ENCODE results near the gene ABHD4. TPM values are rescaled to one million over a fixed set of nuclear protein-coding genes. Genes with fewer than 3 reads are reported as not detected.

Gene ABHD4
- total RNA-seq, 2 donors from 2014 or later: 20.9 to 25.4 TPM

GRCh38 chr14:22648506-22648905 is 50.4 kb downstream of the ABHD4 start:
- H3K27ac ChIP-seq: no peak overlapping the region
- no peaks in the 10 kb centered on the region for H3K4me1 ChIP-seq
- H3K36me3 ChIP-seq: no peaks in the 10 kb centered on the region
- no peak for TF ChIP-seq CTCF (IDR thresholded peaks at IDR 0.05)
- no peak for DNase-seq (ENCODE audit: low spot score)
- H3K27me3 ChIP-seq: no peaks in the 10 kb centered on the region
- no peak overlapping the region for H3K4me3 ChIP-seq
- H3K9me3 ChIP-seq: no peaks in the 10 kb centered on the region

GRCh38 chr14:22650046-22650739 is 52.1 kb downstream of the ABHD4 start:
- no peak overlapping the region for H3K4me3 ChIP-seq
- no peak for TF ChIP-seq CTCF (IDR thresholded peaks at IDR 0.05)

GRCh38 chr14:22650960-22651521 is 52.9 kb downstream of the ABHD4 start:
- Histone ChIP-seq H3K27ac (no peak overlapping the region), H3K4me3 (no peak overlapping the region), H3K36me3 (no peaks in the 10 kb centered on the region)

More at GRCh38 chr14:22650046-22650739, 52.1 kb downstream of the ABHD4 start:
- Histone ChIP-seq H3K27me3 (no peaks in the 10 kb centered on the region), H3K27ac (no peak overlapping the region), H3K4me1 (no peaks in the 10 kb centered on the region), H3K9me3 (no peaks in the 10 kb centered on the region), H3K36me3 (no peaks in the 10 kb centered on the region)
- DNase-seq (ENCODE audit: low spot score): no peak

GRCh38 chr14:22651586-22651985 is 53.5 kb downstream of the ABHD4 start:
- Histone ChIP-seq H3K27ac (no peak overlapping the region), H3K4me3 (no peak overlapping the region), H3K4me1 (no peaks in the 10 kb centered on the region), H3K9me3 (no peaks in the 10 kb centered on the region), H3K36me3 (no peaks in the 10 kb centered on the region), H3K27me3 (no peaks in the 10 kb centered on the region)
- no peak for TF ChIP-seq CTCF (IDR thresholded peaks at IDR 0.05)
- no peak for DNase-seq (ENCODE audit: low spot score)

More at GRCh38 chr14:22650960-22651521, 52.9 kb downstream of the ABHD4 start:
- H3K4me1 ChIP-seq: no peaks in the 10 kb centered on the region
- no peak for TF ChIP-seq CTCF (IDR thresholded peaks at IDR 0.05)
- H3K27me3 ChIP-seq: no peaks in the 10 kb centered on the region
- no peak for DNase-seq (ENCODE audit: low spot score)
- no peaks in the 10 kb centered on the region for H3K9me3 ChIP-seq

- DNase-seq (ENCODE audit: low spot score): no peak
- H3K27me3 ChIP-seq: no peaks in the 10 kb centered on the region
- H3K27ac ChIP-seq: no peak overlapping the region
- no peak overlapping the region for H3K4me3 ChIP-seq
- H3K4me1 ChIP-seq: no peaks in the 10 kb centered on the region
- peak; percentile 53 to 80 for TF ChIP-seq CTCF (IDR thresholded peaks at IDR 0.05)
- H3K36me3 ChIP-seq: no peaks in the 10 kb centered on the region
- H3K9me3 ChIP-seq: no peaks in the 10 kb centered on the region
These were observed 55.0 kb downstream of the ABHD4 start for GRCh38 chr14:22653012-22653621.
